Ascending aorta (tissue), 2 donors: ENCODE data around the gene ZNF813. TPM values are rescaled to one million over a fixed set of nuclear protein-coding genes. Genes with fewer than 3 reads are reported as not detected.
"Not testable (repeated sequence)": the region's sequence is repeated elsewhere in the genome, so short reads cannot be mapped to it uniquely, and the experiment has no call there.

Source experiments
- DNase-seq, 2 donors: peaks; one replicate each; pipeline ENCODE4 v3.0.0-alpha.2; 2019; ENCODE audit warnings: low spot score in 2 of 2
- H3K27ac ChIP-seq, 2 donors: fragments of 200-600 bp; sonication (generic); one replicate each; pipeline ENCODE4 v1.5.1; 2016 to 2017; ENCODE audit warnings: mild to moderate bottlenecking in 1 of 2
- H3K27me3 ChIP-seq: fragments of 200-600 bp; sonication (generic); one replicate; pipeline ENCODE4 v1.5.1; 2017
- H3K36me3 ChIP-seq, 2 donors: fragments of 200-600 bp; sonication (generic); one replicate each; pipeline ENCODE4 v1.5.1; 2016
- H3K4me1 ChIP-seq, 2 donors: fragments of 200-600 bp; sonication (generic); one replicate each; pipeline ENCODE4 v1.5.1; 2016 to 2017; ENCODE audit warnings: mild to moderate bottlenecking in 1 of 2
- H3K4me3 ChIP-seq, 2 donors: fragments of 200-600 bp; sonication (generic); one replicate each; pipeline ENCODE4 v1.5.1; 2016 to 2017; ENCODE audit warnings: mild to moderate bottlenecking in 1 of 2
- H3K9me3 ChIP-seq, 2 donors: fragments of 200-600 bp; sonication (generic); one replicate each; pipeline ENCODE4 v1.5.1; 2016
- intact Hi-C: fragments of 100-400 bp; cut with DNase I; formaldehyde crosslinking; loops from one replicate; pipeline ENCODE4 v1.15.1; 2023
- total RNA-seq: library from RNA; depleted of rRNA; stranded (reverse); fragments of >200 nt; gene quantifications from one replicate; pipeline ENCODE4 v1.1.0, GENCODE V29; 2016
- TF ChIP-seq, protein P1 (sequence below), 3 experiments: fragments of 200-600 bp in 2 of 3; fragments of 450-650 bp in 1 of 3; sonication (generic) in 2 of 3; IDR thresholded peaks; one replicate each; pipeline ENCODE4 v1.5.1; 2016 to 2019; ENCODE audit warnings: antibody characterized with exemption in 3 of 3, mild to moderate bottlenecking in 1 of 3, moderate library complexity in 1 of 3

ZNF813 gene
- total RNA-seq, 1 donor from 2014 or later, result 1.3 TPM

DNA sequence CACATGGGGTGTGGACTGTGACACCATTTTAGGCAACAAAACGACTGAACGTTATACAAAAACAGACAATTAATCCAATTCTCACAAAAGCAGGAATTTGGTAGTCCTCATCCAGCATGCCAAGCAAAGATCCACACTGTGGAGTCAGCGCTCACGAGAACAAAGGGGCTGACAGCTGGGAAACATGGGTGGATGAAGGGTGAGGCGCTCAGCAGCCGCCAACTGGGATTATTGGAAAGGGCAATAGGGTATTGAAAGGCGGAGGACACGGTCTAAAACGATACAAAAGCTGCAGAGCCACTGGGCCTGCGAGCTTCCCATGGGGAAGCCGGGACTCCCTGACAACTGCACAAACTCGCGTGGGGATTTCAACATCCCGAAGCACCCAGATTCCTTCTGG lies 4.7 kb upstream of the ZNF813 start:
- no peak overlapping the region for H3K27ac ChIP-seq
- peaks cover 14 to 29% of the 10 kb centered on the region in 2 donors for H3K9me3 ChIP-seq
- DNase-seq, result no peak
- peaks cover 0 to 2% of the 10 kb centered on the region in 2 donors for H3K4me1 ChIP-seq
- H3K4me3 ChIP-seq, result no peak overlapping the region
- intact Hi-C loops, result no loop called here
- no peaks in the 10 kb centered on the region for H3K27me3 ChIP-seq
- no peaks in the 10 kb centered on the region for H3K36me3 ChIP-seq
- TF ChIP-seq, protein P1, sequence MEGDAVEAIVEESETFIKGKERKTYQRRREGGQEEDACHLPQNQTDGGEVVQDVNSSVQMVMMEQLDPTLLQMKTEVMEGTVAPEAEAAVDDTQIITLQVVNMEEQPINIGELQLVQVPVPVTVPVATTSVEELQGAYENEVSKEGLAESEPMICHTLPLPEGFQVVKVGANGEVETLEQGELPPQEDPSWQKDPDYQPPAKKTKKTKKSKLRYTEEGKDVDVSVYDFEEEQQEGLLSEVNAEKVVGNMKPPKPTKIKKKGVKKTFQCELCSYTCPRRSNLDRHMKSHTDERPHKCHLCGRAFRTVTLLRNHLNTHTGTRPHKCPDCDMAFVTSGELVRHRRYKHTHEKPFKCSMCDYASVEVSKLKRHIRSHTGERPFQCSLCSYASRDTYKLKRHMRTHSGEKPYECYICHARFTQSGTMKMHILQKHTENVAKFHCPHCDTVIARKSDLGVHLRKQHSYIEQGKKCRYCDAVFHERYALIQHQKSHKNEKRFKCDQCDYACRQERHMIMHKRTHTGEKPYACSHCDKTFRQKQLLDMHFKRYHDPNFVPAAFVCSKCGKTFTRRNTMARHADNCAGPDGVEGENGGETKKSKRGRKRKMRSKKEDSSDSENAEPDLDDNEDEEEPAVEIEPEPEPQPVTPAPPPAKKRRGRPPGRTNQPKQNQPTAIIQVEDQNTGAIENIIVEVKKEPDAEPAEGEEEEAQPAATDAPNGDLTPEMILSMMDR (IDR thresholded peaks at IDR 0.05), result no peak

DNA sequence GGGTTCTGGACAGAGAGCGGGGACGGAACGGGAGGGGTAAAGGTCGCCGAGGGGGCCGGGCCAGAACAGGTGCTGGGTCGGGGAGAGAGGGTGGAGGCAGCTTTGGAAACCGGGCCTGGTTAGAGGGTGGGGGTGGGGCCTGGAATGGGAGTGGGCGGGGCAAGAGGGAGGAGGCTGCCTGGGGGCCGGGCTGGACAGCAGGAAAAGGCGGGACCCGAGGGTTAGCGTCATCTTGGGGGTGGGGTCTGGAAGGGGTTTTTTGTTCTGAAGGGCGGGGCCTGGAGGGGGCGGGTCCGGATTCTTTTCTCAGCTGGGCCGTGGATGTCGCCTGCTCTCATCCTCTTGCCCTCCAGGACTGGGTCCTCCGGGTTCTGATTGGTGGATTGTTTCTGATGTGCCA lies 4.3 kb upstream of the ZNF813 start:
- peak in 1 of 2 donors; percentile 63 for DNase-seq
- Histone ChIP-seq H3K27me3 (no peaks in the 10 kb centered on the region), H3K9me3 (peaks cover 10 to 25% of the 10 kb centered on the region in 2 donors), H3K4me3 (no peak overlapping the region), H3K36me3 (no peaks in the 10 kb centered on the region), H3K27ac (no peak overlapping the region), H3K4me1 (peaks cover 0 to 4% of the 10 kb centered on the region in 2 donors)
- intact Hi-C loops, result no loop called here
- TF ChIP-seq, protein P1 (IDR thresholded peaks at IDR 0.05), result no peak

DNA sequence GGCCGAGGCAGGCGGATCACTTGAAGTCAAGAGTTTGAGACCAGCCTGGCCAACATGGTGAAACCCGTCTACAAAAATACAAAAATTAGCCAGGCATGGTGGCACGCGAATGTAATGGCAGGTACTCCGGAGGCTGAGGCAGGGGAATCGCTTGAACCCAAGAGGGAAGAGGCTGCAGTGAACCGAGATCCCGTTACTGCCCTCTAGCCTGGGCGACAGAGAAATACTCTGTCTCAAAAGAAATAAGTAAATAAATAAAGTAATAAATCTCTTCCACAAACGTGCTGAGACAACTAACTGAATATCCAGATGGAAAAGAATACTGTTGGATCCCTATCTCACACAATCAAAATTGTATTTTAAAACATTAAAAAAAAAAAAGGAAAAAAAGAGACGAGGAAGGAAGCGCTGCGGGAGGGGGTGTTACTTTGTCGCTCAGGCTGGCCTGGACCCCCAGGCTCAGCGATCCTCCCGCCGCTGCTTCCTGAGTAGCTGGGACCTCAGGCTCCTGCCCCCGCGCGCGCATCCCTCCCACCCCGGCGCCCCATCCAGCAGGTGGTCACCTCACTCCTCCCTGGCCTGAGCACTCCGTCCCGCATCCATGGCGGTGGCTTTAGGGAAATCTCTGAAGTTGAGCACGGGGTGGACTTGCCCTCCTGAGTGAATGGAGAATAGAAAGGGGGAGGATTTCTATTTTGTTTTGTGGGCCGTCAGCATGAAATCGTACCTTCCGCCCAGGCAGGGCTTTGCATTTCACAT lies 628 bp upstream of the ZNF813 start:
- intact Hi-C loops, result loop anchor here (1.0 to 5.0 kb wide), 6 partner anchors 34 to 270 kb away; partner anchors contain the start of genes ZNF525, ZNF765 and ZNF845
- TF ChIP-seq, protein P1 (IDR thresholded peaks at IDR 0.05), result no peak
- H3K4me3 ChIP-seq, result peak overlapping the region; percentile 78 to 84
- no peaks in the 10 kb centered on the region for H3K27me3 ChIP-seq
- H3K27ac ChIP-seq, result no peak overlapping the region
- no peaks in the 10 kb centered on the region for H3K9me3 ChIP-seq
- peaks cover 0 to 11% of the 10 kb centered on the region in 2 donors for H3K4me1 ChIP-seq
- no peaks in the 10 kb centered on the region for H3K36me3 ChIP-seq
- peak in 1 of 2 donors; percentile 63 for DNase-seq

DNA sequence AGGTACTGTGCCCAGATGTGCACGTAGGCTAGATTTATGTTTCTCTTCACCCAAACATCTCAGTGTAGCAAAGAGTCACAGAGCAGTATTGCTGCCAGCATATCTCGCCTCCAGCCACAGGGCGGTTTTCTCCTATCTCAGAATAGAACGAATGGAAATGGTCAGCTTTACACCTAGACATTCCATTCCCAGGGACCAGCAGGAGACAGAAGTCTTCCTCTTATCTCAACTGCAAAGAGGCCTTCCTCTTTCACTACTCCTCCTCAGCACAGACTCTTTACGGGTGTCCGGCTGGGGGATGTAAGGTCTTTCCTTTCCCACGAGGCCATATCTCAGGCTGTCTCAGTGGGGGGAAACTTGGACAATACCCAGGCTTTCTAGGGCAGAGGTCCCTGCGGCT lies 1.1 kb downstream of the ZNF813 start:
- Histone ChIP-seq H3K4me3 (peak overlapping the region; percentile 78 to 84), H3K4me1 (peaks cover 0 to 11% of the 10 kb centered on the region in 2 donors)
- intact Hi-C loops, result loop anchor here (5.0 kb wide), 2 partner anchors 136 to 271 kb away; partner anchors contain the start of gene ZNF845
- not testable (repeated sequence) for DNase-seq, H3K9me3 ChIP-seq, H3K27me3 ChIP-seq, H3K36me3 ChIP-seq, H3K27ac ChIP-seq

DNA sequence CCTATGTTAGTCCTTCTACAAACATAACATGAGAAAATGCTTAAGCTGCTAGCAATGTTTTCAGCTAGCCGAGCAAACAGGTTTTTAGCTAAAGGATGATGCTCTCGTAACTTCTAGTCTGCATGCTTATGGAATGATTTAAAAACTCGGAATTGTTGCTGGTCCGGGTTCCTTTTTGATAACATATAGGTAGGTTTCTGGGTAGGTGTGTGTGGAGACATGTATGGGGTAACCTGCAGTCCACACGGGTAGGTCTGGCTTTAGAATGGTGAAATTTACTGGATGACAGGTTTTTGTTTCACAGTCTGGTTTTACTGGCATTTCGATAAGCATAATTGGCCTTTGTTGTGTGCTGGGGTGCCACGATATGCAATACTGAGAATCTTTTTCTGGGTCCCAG lies 4.4 kb downstream of the ZNF813 start:
- peaks cover 15 to 26% of the 10 kb centered on the region in 2 donors for H3K9me3 ChIP-seq
- DNase-seq, result no peak
- H3K27ac ChIP-seq, result no peak overlapping the region
- H3K4me1 ChIP-seq, result peaks cover 0 to 11% of the 10 kb centered on the region in 2 donors
- peaks cover 7 to 16% of the 10 kb centered on the region in 2 donors for H3K36me3 ChIP-seq
- TF ChIP-seq, protein P1 (IDR thresholded peaks at IDR 0.05), result no peak
- intact Hi-C loops, result no loop called here
- H3K4me3 ChIP-seq, result no peak overlapping the region
- H3K27me3 ChIP-seq, result no peaks in the 10 kb centered on the region

DNA sequence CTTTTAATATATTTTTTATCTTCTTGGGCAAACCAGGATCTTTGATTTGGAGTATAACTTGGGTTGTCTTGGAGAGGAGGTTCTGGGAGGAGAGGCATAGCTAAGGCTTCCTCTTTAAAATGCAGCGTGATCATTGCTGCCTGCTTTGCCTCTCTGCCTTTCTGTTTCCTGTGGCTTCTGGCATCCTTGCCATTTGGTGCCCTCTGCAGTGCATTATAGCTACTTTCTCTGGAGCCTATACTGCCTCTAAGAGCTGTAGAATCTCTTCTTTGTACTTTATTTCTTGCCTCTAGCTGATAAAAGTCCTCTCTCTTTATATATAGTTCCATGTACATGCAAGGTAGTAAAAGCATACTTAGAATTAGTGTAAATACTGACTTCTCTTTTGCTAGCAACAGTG lies 7.3 kb downstream of the ZNF813 start:
- Histone ChIP-seq H3K36me3 (peaks cover 20 to 38% of the 10 kb centered on the region in 2 donors), H3K9me3 (peaks cover 29 to 51% of the 10 kb centered on the region in 2 donors)
- H3K4me3 ChIP-seq, H3K4me1 ChIP-seq, DNase-seq, H3K27me3 ChIP-seq, intact Hi-C loops, H3K27ac ChIP-seq: not testable (repeated sequence)

DNA sequence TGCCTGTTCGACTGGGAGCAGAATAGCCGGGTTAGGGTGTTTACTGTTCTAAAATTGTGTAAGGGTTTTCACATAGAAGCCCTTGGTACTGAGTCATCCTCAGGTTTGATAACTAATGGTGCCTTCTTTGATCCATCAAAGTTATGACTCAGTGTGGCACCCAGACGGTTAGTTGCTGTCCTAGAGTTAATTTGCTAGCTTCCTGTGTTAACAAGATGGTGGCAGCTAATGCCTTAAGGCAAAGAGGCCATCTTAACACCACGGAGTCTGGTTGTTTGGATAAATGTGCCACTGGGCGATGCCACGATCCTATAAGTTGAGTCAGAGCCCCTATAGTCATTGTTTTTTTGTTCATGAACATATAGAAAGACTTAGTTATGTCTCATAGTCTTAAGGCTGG lies 7.9 kb downstream of the ZNF813 start:
- peaks cover 33 to 57% of the 10 kb centered on the region in 2 donors for H3K9me3 ChIP-seq
- H3K4me1 ChIP-seq, H3K4me3 ChIP-seq, DNase-seq, H3K27ac ChIP-seq, H3K27me3 ChIP-seq, intact Hi-C loops: not testable (repeated sequence)
- peaks cover 20 to 38% of the 10 kb centered on the region in 2 donors for H3K36me3 ChIP-seq

DNA sequence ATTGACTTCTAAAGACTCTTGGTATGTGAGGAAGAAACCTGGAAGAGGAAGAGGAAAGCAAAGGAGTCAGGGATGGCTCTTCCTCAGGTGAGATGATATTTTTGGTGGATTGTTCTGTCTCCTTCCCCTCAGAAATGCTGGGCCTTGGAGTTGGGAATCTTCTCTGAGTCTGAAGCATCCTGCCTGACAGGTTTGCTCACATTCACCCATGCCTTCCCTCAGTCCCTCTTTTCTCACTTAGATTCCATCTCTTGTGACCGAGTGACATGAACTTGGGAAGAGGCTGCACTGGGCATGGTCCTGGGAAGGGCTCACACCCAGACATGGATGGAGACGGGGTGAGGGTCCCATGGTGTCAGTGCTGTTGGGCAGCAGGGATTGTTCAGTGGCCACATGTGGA lies 16.2 kb downstream of the ZNF813 start:
- H3K9me3 ChIP-seq, result peaks cover 32 to 74% of the 10 kb centered on the region in 2 donors
- intact Hi-C loops, DNase-seq, H3K27me3 ChIP-seq, H3K27ac ChIP-seq, H3K4me1 ChIP-seq, H3K4me3 ChIP-seq: not testable (repeated sequence)
- peaks cover 48 to 52% of the 10 kb centered on the region in 2 donors for H3K36me3 ChIP-seq
